B cell (primary cell): ENCODE data around the gene TBC1D14. TPM values are rescaled to one million over a fixed set of nuclear protein-coding genes. Genes with fewer than 3 reads are reported as not detected.
A peak's percentile ranks its signal among the peaks of the same experiment; 100 is the strongest.

Experiments used
- ATAC-seq: fragments of 200-7000 bp; cut with Tn5 transposase; one replicate; pipeline ENCODE4 v1.10.0; 2021; ENCODE audit warnings: low read depth, mild to moderate bottlenecking, moderate number of reproducible peaks, moderate library complexity
- CTCF ChIA-PET: fragments of 350-600 bp; sonication (Branson Sonifier 250); formaldehyde crosslinking; loops from one replicate; lab custom pipeline; 2021; ENCODE audit warnings: antibody characterized with exemption, inconsistent platforms; lab: Charles Lee
- POLR2A ChIA-PET: fragments of 350-600 bp; sonication (Branson Sonifier 250); formaldehyde crosslinking; loops from one replicate; lab custom pipeline; 2021; ENCODE audit warnings: antibody characterized with exemption; lab: Charles Lee
- DNase-seq: peaks from one replicate; pipeline ENCODE4 v3.0.0; 2013
- H2AFZ ChIP-seq: 2 replicates; pipeline ENCODE4 v1.6.1; 2012; ENCODE audit warnings: mild to moderate bottlenecking, low read depth, low read length; ENCODE audit not compliant: insufficient read depth, poor library complexity, severe bottlenecking
- H3K27ac ChIP-seq, 2 donors: 1 replicate in 1 of 2; 2 replicates in 1 of 2; pipeline ENCODE4 v1.5.1; 2012 to 2013; ENCODE audit warnings: low read length in 2 of 2, mild to moderate bottlenecking in 2 of 2, moderate library complexity in 1 of 2
- H3K27me3 ChIP-seq, 4 experiments: fragments of 200-600 bp in 1 of 4; sonication (generic) in 1 of 4; replicated peaks in 1 of 4; 1 replicate in 2 of 4; 2 replicates in 2 of 4; pipeline versions ENCODE4 v1.6.1 to v1.7.0; 2013 to 2016; ENCODE audit warnings: low read length in 3 of 4, mild to moderate bottlenecking in 2 of 4, mixed read lengths in 1 of 4, moderate library complexity in 1 of 4; ENCODE audit not compliant: insufficient read depth in 4 of 4, control insufficient read depth in 3 of 4; ENCODE audit errors: control extremely low read depth in 1 of 4
- H3K36me3 ChIP-seq, 2 experiments: replicated peaks in 1 of 2; 1 replicate in 1 of 2; 2 replicates in 1 of 2; pipeline versions ENCODE4 v1.6.1 to v1.7.1; 2013; ENCODE audit warnings: low read length in 1 of 2; ENCODE audit not compliant: insufficient read depth in 2 of 2, control insufficient read depth in 1 of 2; ENCODE audit errors: control extremely low read depth in 1 of 2, extremely low read depth in 1 of 2
- H3K4me1 ChIP-seq, 2 donors: fragments of 200-600 bp in 1 of 2; sonication (generic) in 1 of 2; 1 replicate in 1 of 2; 2 replicates in 1 of 2; pipeline versions ENCODE4 v1.5.1 to v1.6.1; 2013 to 2017; ENCODE audit warnings: low read length in 2 of 2; ENCODE audit not compliant: control insufficient read depth in 2 of 2, insufficient read depth in 2 of 2
- H3K4me2 ChIP-seq: replicated peaks from 2 replicates; pipeline ENCODE3; 2012; ENCODE audit warnings: mild to moderate bottlenecking, low read depth, low read length; ENCODE audit not compliant: poor library complexity, severe bottlenecking
- H3K4me3 ChIP-seq, 5 experiments: fragments of 200-600 bp in 1 of 5; sonication (generic) in 1 of 5; 1 replicate in 3 of 5; 2 replicates in 2 of 5; pipeline versions ENCODE4 v1.5.1 to v1.7.0; 2011 to 2016; ENCODE audit warnings: low read length in 4 of 5, mild to moderate bottlenecking in 4 of 5, low read depth in 2 of 5, control low read depth in 1 of 5, moderate library complexity in 1 of 5; ENCODE audit not compliant: insufficient read depth in 1 of 5; ENCODE audit errors: control extremely low read depth in 1 of 5, extremely low read depth in 1 of 5
- H3K79me2 ChIP-seq: fragments of 200-600 bp; sonication (generic); one replicate; pipeline ENCODE4 v1.6.0; 2016; ENCODE audit warnings: low read length; ENCODE audit not compliant: control insufficient read depth, insufficient read depth
- H3K9ac ChIP-seq: fragments of 200-600 bp; sonication (generic); 2 replicates; pipeline ENCODE4 v1.6.1; 2017; ENCODE audit warnings: mild to moderate bottlenecking, low read length, moderate library complexity
- H3K9me3 ChIP-seq, 3 donors: one replicate each; pipeline versions ENCODE4 v1.6.1 to v1.7.1; 2013; ENCODE audit warnings: low read length in 2 of 3; ENCODE audit not compliant: control insufficient read depth in 2 of 3, insufficient read depth in 1 of 3; ENCODE audit errors: control extremely low read depth in 1 of 3
- H4K20me1 ChIP-seq: 2 replicates; pipeline ENCODE4 v1.6.0; 2012; ENCODE audit warnings: mild to moderate bottlenecking, low read length; ENCODE audit not compliant: insufficient read depth, control insufficient read depth, poor library complexity, severe bottlenecking
- H3K27ac Mint-ChIP-seq: one replicate; pipeline ENCODE4 v1.8.0; 2021; ENCODE audit warnings: mixed read lengths
- H3K27me3 Mint-ChIP-seq: one replicate; pipeline ENCODE4 v1.8.0; 2021; ENCODE audit warnings: mixed read lengths
- H3K4me1 Mint-ChIP-seq: one replicate; pipeline ENCODE4 v1.8.0; 2021; ENCODE audit warnings: mixed read lengths
- H3K4me3 Mint-ChIP-seq: one replicate; pipeline ENCODE4 v1.8.0; 2021; ENCODE audit warnings: mixed read lengths
- H3K9me3 Mint-ChIP-seq: one replicate; pipeline ENCODE4 v1.8.0; 2022; ENCODE audit warnings: mixed read lengths; ENCODE audit not compliant: insufficient read depth
- CTCF ChIP-seq: fragments of 200-600 bp; IDR thresholded peaks from one replicate; pipeline ENCODE4 v1.8.0; 2022; ENCODE audit warnings: antibody characterized with exemption, mild to moderate bottlenecking
- EZH2 ChIP-seq: IDR thresholded peaks from 2 replicates; pipeline ENCODE4 v1.6.1; 2012; ENCODE audit warnings: borderline replicate concordance, low read depth, mild to moderate bottlenecking, moderate library complexity, low read length; ENCODE audit not compliant: insufficient read depth, poor library complexity, severe bottlenecking
- WGBS: methylation state at CpG from one replicate; pipeline ENCODE4 v1.1.5; 2013; ENCODE audit warnings: missing lambda C conversion rate; ENCODE audit not compliant: insufficient coverage; 5-methylcytosine and 5-hydroxymethylcytosine counted together
- intact Hi-C: fragments of 100-400 bp; cut with micrococcal nuclease; formaldehyde crosslinking; loops from one replicate; pipeline ENCODE4 v1.10.0; 2022
- polyA plus RNA-seq: library from polyadenylated mRNA; depleted of rRNA; stranded (reverse); fragments of >200 nt; gene quantifications from 2 replicates; pipeline ENCODE4 v1.2.3, GENCODE V29; 2012
- total RNA-seq, 2 donors: library from RNA; stranded (reverse); fragments of 120-200 nt in 1 of 2; gene quantifications; 1 replicate in 1 of 2; 2 replicates in 1 of 2; pipeline versions ENCODE4 v1.2.3 to v1.2.4, GENCODE V29; 2013 to 2022

TBC1D14 gene
- total and polyA plus RNA-seq, 2 donors (not counting 1 experiment from before 2014, with no cell fraction given): 21.9 to 42.0 TPM

- H3K4me2 ChIP-seq: peak overlapping the region; percentile 62
- CTCF ChIA-PET: interaction anchor here (0.7 to 1.8 kb wide), 3 partner anchors 31 to 69 kb away, joined by 3 to 4 read pairs (median 3); no protein-coding TSS in a partner anchor
- peaks cover 82% of the 10 kb centered on the region for H3K79me2 ChIP-seq
These were observed 33.6 kb downstream of the TBC1D14 start for GRCh38 chr4:6943012-6943884.

More at GRCh38 chr4:6943012-6943884, 33.6 kb downstream of the TBC1D14 start:
- Histone ChIP-seq H3K9ac (no peak overlapping the region), H3K27me3 (no peaks in the 10 kb centered on the region), H2AFZ (no peak overlapping the region), H3K4me3 (no peak overlapping the region), H3K36me3 (peaks cover 0 to 7% of the 10 kb centered on the region in 2 experiments), H3K4me1 (peaks cover 46 to 54% of the 10 kb centered on the region in 2 donors), H4K20me1 (peaks cover 48% of the 10 kb centered on the region), H3K9me3 (no peaks in the 10 kb centered on the region), H3K27ac (peak overlapping the region in 1 of 2 donors; percentile 76)
- H3K4me1 Mint-ChIP-seq: peaks cover 49% of the 10 kb centered on the region
- TF ChIP-seq CTCF (no peak), EZH2 (no peak)
- H3K27ac Mint-ChIP-seq: no peak overlapping the region
- H3K9me3 Mint-ChIP-seq: no peaks in the 10 kb centered on the region
- H3K27me3 Mint-ChIP-seq: no peaks in the 10 kb centered on the region
- 85% methylated on average over 6 of the region's 19 CpGs for WGBS
- DNase-seq (no peak), ATAC-seq (no peak)
- H3K4me3 Mint-ChIP-seq: no peak overlapping the region
- intact Hi-C loops: no loop called here
- POLR2A ChIA-PET: no interaction called here
